OCI-LY3 (cell line): ENCODE data around the gene PIWIL4.
"Not testable (repeated sequence)": the region's sequence is repeated elsewhere in the genome, so short reads cannot be mapped to it uniquely, and the experiment has no call there.

Experiments
- H2AFZ ChIP-seq: fragments of 200-600, 300-600 bp; shearing (Covaris generic); 2 replicates; pipeline ENCODE4 v1.6.0; 2014; ENCODE audit warnings: antibody characterized with exemption, low read depth, low read length
- H3K27ac ChIP-seq: fragments of 200-600, 300-600 bp; sonication (generic); 2 replicates; pipeline ENCODE4 v1.5.1; 2014; ENCODE audit warnings: mild to moderate bottlenecking, low read length, moderate library complexity, mixed read lengths
- H3K27me3 ChIP-seq: fragments of 200-600, 300-600 bp; sonication (generic); 2 replicates; pipeline ENCODE4 v1.6.1; 2014; ENCODE audit warnings: low read depth, low read length, mixed read lengths
- H3K36me3 ChIP-seq: fragments of 200-600, 300-600 bp; sonication (generic); replicated peaks from 2 replicates; pipeline ENCODE3; 2014; ENCODE audit warnings: low read depth, low read length, mixed read lengths
- H3K4me1 ChIP-seq: fragments of 300-600, 200-600 bp; sonication (generic); 2 replicates; pipeline ENCODE4 v1.6.1; 2014; ENCODE audit warnings: low read length, mixed read lengths
- H3K4me2 ChIP-seq: fragments of 200-600, 300-600 bp; sonication (generic); 2 replicates; pipeline ENCODE4 v1.6.1; 2014; ENCODE audit warnings: low read length, mixed read lengths
- H3K4me3 ChIP-seq: fragments of 300-600, 200-600 bp; sonication (generic); 2 replicates; pipeline ENCODE4 v1.5.1; 2014; ENCODE audit warnings: antibody characterized with exemption, mild to moderate bottlenecking, low read length, moderate library complexity
- H3K79me2 ChIP-seq: fragments of 300-600, 200-600 bp; shearing (Covaris generic); 2 replicates; pipeline ENCODE4 v1.6.1; 2014; ENCODE audit warnings: mild to moderate bottlenecking, low read length, mixed read lengths
- H3K9ac ChIP-seq: fragments of 300-600, 200-600 bp; shearing (Covaris generic); 2 replicates; pipeline ENCODE4 v1.6.0; 2014; ENCODE audit warnings: mild to moderate bottlenecking, low read length, moderate library complexity
- H3K9me3 ChIP-seq: fragments of 200-600, 300-600 bp; shearing (Covaris generic); 2 replicates; pipeline ENCODE4 v1.6.1; 2014; ENCODE audit warnings: low read length, mixed read lengths; ENCODE audit not compliant: insufficient read depth
- H4K20me1 ChIP-seq: fragments of 200-600, 300-600 bp; sonication (generic); 2 replicates; pipeline ENCODE4 v1.6.1; 2016; ENCODE audit warnings: low read length, mixed read lengths; ENCODE audit not compliant: insufficient read depth
- CTCF ChIP-seq: fragments of 200-600, 300-600 bp; sonication (generic); IDR thresholded peaks from 2 replicates; pipeline ENCODE4 v1.5.1; 2014; ENCODE audit warnings: antibody characterized with exemption, low read length, low read depth
- EZH2phosphoT487 ChIP-seq: fragments of 200-600 bp; shearing (Covaris generic); IDR thresholded peaks from 2 replicates; pipeline ENCODE4 v1.6.1; 2018; ENCODE audit warnings: antibody characterized with exemption, mixed run types, low read depth

Gene PIWIL4

GRCh38 chr11:94613120-94613519 lies 46.0 kb downstream of the PIWIL4 start:
- Histone ChIP-seq H3K4me2 (no peak overlapping the region), H3K27ac (no peak overlapping the region), H3K9ac (no peak overlapping the region), H3K9me3 (peaks cover 13% of the 10 kb centered on the region), H3K79me2 (no peaks in the 10 kb centered on the region), H3K27me3 (no peaks in the 10 kb centered on the region), H3K4me3 (no peak overlapping the region), H3K4me1 (no peaks in the 10 kb centered on the region), H4K20me1 (no peaks in the 10 kb centered on the region), H3K36me3 (no peaks in the 10 kb centered on the region), H2AFZ (no peak overlapping the region)
- TF ChIP-seq EZH2phosphoT487, result no peak
- no peak for TF ChIP-seq CTCF

- Histone ChIP-seq H3K79me2 (no peaks in the 10 kb centered on the region), H4K20me1 (no peaks in the 10 kb centered on the region), H3K27me3 (no peaks in the 10 kb centered on the region), H3K36me3 (no peaks in the 10 kb centered on the region), H3K9ac (no peak overlapping the region), H3K9me3 (no peaks in the 10 kb centered on the region), H3K4me1 (no peaks in the 10 kb centered on the region), H3K4me2 (peak overlapping the region; percentile 28; the same call in 1 of the 2 replicates), H3K27ac (no peak overlapping the region), H3K4me3 (no peak overlapping the region), H2AFZ (no peak overlapping the region)
- no peak for TF ChIP-seq EZH2phosphoT487
- TF ChIP-seq CTCF, result peak; percentile 97
These were observed 56.1 kb downstream of the PIWIL4 start for GRCh38 chr11:94623120-94623735.

- H3K27ac ChIP-seq, H3K4me1 ChIP-seq, H3K9ac ChIP-seq, H3K4me3 ChIP-seq, H3K36me3 ChIP-seq, H3K4me2 ChIP-seq, H3K27me3 ChIP-seq, H3K79me2 ChIP-seq, H4K20me1 ChIP-seq, H3K9me3 ChIP-seq, H2AFZ ChIP-seq: not testable (repeated sequence)
These were observed 58.3 kb downstream of the PIWIL4 start for GRCh38 chr11:94625422-94625821.

- H3K9me3 ChIP-seq, H3K4me3 ChIP-seq, H3K36me3 ChIP-seq, H3K27me3 ChIP-seq, H3K4me2 ChIP-seq, H3K4me1 ChIP-seq, H3K27ac ChIP-seq, H4K20me1 ChIP-seq, H3K79me2 ChIP-seq, H3K9ac ChIP-seq, H2AFZ ChIP-seq: not testable (repeated sequence)
These were observed 59.9 kb downstream of the PIWIL4 start for GRCh38 chr11:94627003-94627560.

- H3K4me3 ChIP-seq, result no peak overlapping the region
- H3K79me2 ChIP-seq, result no peaks in the 10 kb centered on the region
- H3K9me3 ChIP-seq, result no peaks in the 10 kb centered on the region
- H3K4me2 ChIP-seq, result no peak overlapping the region
- H3K9ac ChIP-seq, result no peak overlapping the region
- H3K27ac ChIP-seq, result no peak overlapping the region
- H2AFZ ChIP-seq, result no peak overlapping the region
- no peaks in the 10 kb centered on the region for H4K20me1 ChIP-seq
- no peak for TF ChIP-seq CTCF
- TF ChIP-seq EZH2phosphoT487, result no peak
- no peaks in the 10 kb centered on the region for H3K27me3 ChIP-seq
- no peaks in the 10 kb centered on the region for H3K4me1 ChIP-seq
- no peaks in the 10 kb centered on the region for H3K36me3 ChIP-seq
These were observed 62.6 kb downstream of the PIWIL4 start for GRCh38 chr11:94629741-94630140.
